Measurements from ENCODE around the gene GFOD1.
"Not testable (repeated sequence)": the region's sequence is repeated elsewhere in the genome, so short reads cannot be mapped to it uniquely, and the experiment has no call there.

GFOD1 gene

DNA sequence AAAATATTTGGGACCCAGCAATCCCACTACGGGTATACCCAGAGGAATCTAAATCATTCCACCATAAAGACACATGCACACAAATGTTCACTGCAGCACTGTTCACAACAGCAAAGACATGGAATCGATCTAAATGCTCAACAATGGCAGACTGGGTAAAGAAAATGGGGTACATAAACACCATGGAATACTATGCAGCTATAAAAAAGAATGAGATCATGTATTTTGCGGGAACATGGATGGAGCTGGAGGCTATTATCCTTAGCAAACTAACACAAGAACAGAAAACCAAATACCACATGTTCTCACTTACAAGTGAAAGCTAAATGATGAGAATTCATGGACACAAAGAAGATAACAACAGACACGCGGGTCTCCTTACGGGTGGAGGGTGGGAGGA lies 43.4 kb downstream of the GFOD1 start:
- H3K4me3 ChIP-seq (ENCODE audit: low read length); H3K79me1 ChIP-seq (ENCODE audit: low read length); H4K8ac ChIP-seq (ENCODE audit: low read depth, low read length); H2BK5ac ChIP-seq (ENCODE audit: low read length); H3K36me3 ChIP-seq (ENCODE audit: control insufficient read depth, insufficient read depth, low read length); DNase-seq; H3K18ac ChIP-seq (ENCODE audit: low read length); H3K9ac ChIP-seq (ENCODE audit: low read length); H3K4me2 ChIP-seq (ENCODE audit: low read length); H2BK15ac ChIP-seq (replicated peaks; ENCODE audit: low read depth); H3K79me2 ChIP-seq (ENCODE audit: control insufficient read depth, insufficient read depth, low read length); H4K5ac ChIP-seq (ENCODE audit: low read length); H3K27me3 ChIP-seq (ENCODE audit: insufficient read depth, low read length, poor library complexity); H3K56ac ChIP-seq (ENCODE audit: low read length); H3K4ac ChIP-seq (ENCODE audit: low read depth, low read length); H3K23ac ChIP-seq (ENCODE audit: low read length); H3K27ac ChIP-seq (ENCODE audit: low read depth, low read length); H2BK120ac ChIP-seq (ENCODE audit: low read depth, low read length); H3K4me1 ChIP-seq (ENCODE audit: control insufficient read depth, low read depth, low read length); H2AK5ac ChIP-seq (ENCODE audit: low read length): not testable (repeated sequence)
- WGBS (ENCODE audit: extremely low coverage, insufficient coverage, low lambda C conversion rate) = no CpG with 5 or more reads among the region's 6 CpGs

DNA sequence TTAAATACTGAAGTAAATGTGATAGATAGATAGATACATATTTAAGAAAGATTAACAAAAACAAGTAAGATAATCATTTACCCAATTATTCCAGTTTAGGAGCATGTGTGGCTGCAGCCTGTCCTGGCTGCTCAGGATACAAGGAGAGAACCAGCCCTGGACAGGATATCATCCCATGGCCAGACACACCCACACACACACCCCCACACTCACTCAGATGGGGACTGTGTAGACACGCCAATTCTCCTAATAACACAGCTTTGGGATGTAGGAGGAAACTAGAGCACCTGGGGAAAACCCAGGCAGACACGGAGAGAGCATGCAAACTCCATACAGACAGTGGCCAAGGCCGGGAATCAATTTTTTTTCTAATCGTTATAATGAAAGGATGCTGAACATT lies 45.6 kb downstream of the GFOD1 start:
- Histone ChIP-seq H3K79me1 (ENCODE audit: low read length) (no peaks in the 10 kb centered on the region), H2BK15ac (replicated peaks; ENCODE audit: low read depth) (no peak overlapping the region), H2BK5ac (ENCODE audit: low read length) (no peak overlapping the region), H2BK120ac (ENCODE audit: low read depth, low read length) (no peak overlapping the region), H3K4me1 (ENCODE audit: control insufficient read depth, low read depth, low read length) (no peaks in the 10 kb centered on the region), H3K9ac (ENCODE audit: low read length) (no peak overlapping the region), H4K5ac (ENCODE audit: low read length) (no peak overlapping the region), H3K36me3 (ENCODE audit: control insufficient read depth, insufficient read depth, low read length) (no peaks in the 10 kb centered on the region), H2AK5ac (ENCODE audit: low read length) (no peak overlapping the region), H3K79me2 (ENCODE audit: control insufficient read depth, insufficient read depth, low read length) (no peaks in the 10 kb centered on the region), H3K27me3 (ENCODE audit: insufficient read depth, low read length, poor library complexity) (no peaks in the 10 kb centered on the region), H3K27ac (ENCODE audit: low read depth, low read length) (no peak overlapping the region), H3K56ac (ENCODE audit: low read length) (no peak overlapping the region), H3K23ac (ENCODE audit: low read length) (no peak overlapping the region), H3K18ac (ENCODE audit: low read length) (no peak overlapping the region), H3K4me2 (ENCODE audit: low read length) (no peak overlapping the region), H3K4me3 (ENCODE audit: low read length) (no peak overlapping the region), H4K8ac (ENCODE audit: low read depth, low read length) (no peak overlapping the region), H3K4ac (ENCODE audit: low read depth, low read length) (no peak overlapping the region)
- WGBS (ENCODE audit: extremely low coverage, insufficient coverage, low lambda C conversion rate) = no CpG with 5 or more reads among the region's 4 CpGs
- DNase-seq = no peak

GRCh38 chr6:13439644-13440043 lies 47.8 kb downstream of the GFOD1 start:
- Histone ChIP-seq H3K9ac (ENCODE audit: low read length) (no peak overlapping the region), H3K36me3 (ENCODE audit: control insufficient read depth, insufficient read depth, low read length) (no peaks in the 10 kb centered on the region), H3K79me1 (ENCODE audit: low read length) (no peaks in the 10 kb centered on the region), H3K4me2 (ENCODE audit: low read length) (no peak overlapping the region), H3K27ac (ENCODE audit: low read depth, low read length) (no peak overlapping the region), H3K4ac (ENCODE audit: low read depth, low read length) (no peak overlapping the region), H2BK120ac (ENCODE audit: low read depth, low read length) (no peak overlapping the region), H3K27me3 (ENCODE audit: insufficient read depth, low read length, poor library complexity) (no peaks in the 10 kb centered on the region), H3K79me2 (ENCODE audit: control insufficient read depth, insufficient read depth, low read length) (no peaks in the 10 kb centered on the region), H2AK5ac (ENCODE audit: low read length) (no peak overlapping the region), H2BK15ac (replicated peaks; ENCODE audit: low read depth) (no peak overlapping the region), H2BK5ac (ENCODE audit: low read length) (no peak overlapping the region), H3K4me1 (ENCODE audit: control insufficient read depth, low read depth, low read length) (no peaks in the 10 kb centered on the region), H3K23ac (ENCODE audit: low read length) (no peak overlapping the region), H3K56ac (ENCODE audit: low read length) (no peak overlapping the region), H4K5ac (ENCODE audit: low read length) (no peak overlapping the region), H4K8ac (ENCODE audit: low read depth, low read length) (no peak overlapping the region), H3K18ac (ENCODE audit: low read length) (no peak overlapping the region), H3K4me3 (ENCODE audit: low read length) (no peak overlapping the region)
- no CpG with 5 or more reads among the region's 1 CpG for WGBS (ENCODE audit: extremely low coverage, insufficient coverage, low lambda C conversion rate)
- DNase-seq = no peak

DNA sequence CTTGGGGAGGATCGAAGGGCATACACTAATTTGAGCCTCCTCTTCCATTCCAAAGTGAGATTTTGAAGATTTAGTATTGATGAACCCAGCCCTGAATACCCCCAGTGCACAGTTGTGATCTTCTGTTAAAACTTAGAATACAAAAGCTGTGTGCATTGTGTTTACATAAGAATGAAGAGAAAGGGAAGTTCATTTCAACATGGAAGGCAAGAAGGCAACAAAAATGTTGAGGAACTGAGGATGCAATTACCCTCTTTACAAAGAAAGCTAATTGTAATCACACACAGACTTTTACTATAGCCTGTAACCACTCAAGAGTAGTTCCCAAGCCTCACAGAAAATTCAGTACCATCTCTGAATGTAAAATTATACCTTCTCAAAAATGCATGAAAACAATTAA lies 49.3 kb downstream of the GFOD1 start:
- Histone ChIP-seq H3K18ac (ENCODE audit: low read length) (no peak overlapping the region), H3K79me2 (ENCODE audit: control insufficient read depth, insufficient read depth, low read length) (no peaks in the 10 kb centered on the region), H3K4ac (ENCODE audit: low read depth, low read length) (no peak overlapping the region), H3K4me3 (ENCODE audit: low read length) (no peak overlapping the region), H3K79me1 (ENCODE audit: low read length) (no peaks in the 10 kb centered on the region), H4K5ac (ENCODE audit: low read length) (no peak overlapping the region), H4K8ac (ENCODE audit: low read depth, low read length) (no peak overlapping the region), H3K9ac (ENCODE audit: low read length) (no peak overlapping the region), H3K23ac (ENCODE audit: low read length) (no peak overlapping the region), H3K36me3 (ENCODE audit: control insufficient read depth, insufficient read depth, low read length) (no peaks in the 10 kb centered on the region), H3K4me1 (ENCODE audit: control insufficient read depth, low read depth, low read length) (no peaks in the 10 kb centered on the region), H3K27ac (ENCODE audit: low read depth, low read length) (no peak overlapping the region), H2BK15ac (replicated peaks; ENCODE audit: low read depth) (no peak overlapping the region), H2BK5ac (ENCODE audit: low read length) (no peak overlapping the region), H3K56ac (ENCODE audit: low read length) (no peak overlapping the region), H3K4me2 (ENCODE audit: low read length) (no peak overlapping the region), H3K27me3 (ENCODE audit: insufficient read depth, low read length, poor library complexity) (no peaks in the 10 kb centered on the region), H2AK5ac (ENCODE audit: low read length) (no peak overlapping the region), H2BK120ac (ENCODE audit: low read depth, low read length) (no peak overlapping the region)
- no peak for DNase-seq
- WGBS (ENCODE audit: extremely low coverage, insufficient coverage, low lambda C conversion rate) = no CpG with 5 or more reads among the region's 1 CpG

DNA sequence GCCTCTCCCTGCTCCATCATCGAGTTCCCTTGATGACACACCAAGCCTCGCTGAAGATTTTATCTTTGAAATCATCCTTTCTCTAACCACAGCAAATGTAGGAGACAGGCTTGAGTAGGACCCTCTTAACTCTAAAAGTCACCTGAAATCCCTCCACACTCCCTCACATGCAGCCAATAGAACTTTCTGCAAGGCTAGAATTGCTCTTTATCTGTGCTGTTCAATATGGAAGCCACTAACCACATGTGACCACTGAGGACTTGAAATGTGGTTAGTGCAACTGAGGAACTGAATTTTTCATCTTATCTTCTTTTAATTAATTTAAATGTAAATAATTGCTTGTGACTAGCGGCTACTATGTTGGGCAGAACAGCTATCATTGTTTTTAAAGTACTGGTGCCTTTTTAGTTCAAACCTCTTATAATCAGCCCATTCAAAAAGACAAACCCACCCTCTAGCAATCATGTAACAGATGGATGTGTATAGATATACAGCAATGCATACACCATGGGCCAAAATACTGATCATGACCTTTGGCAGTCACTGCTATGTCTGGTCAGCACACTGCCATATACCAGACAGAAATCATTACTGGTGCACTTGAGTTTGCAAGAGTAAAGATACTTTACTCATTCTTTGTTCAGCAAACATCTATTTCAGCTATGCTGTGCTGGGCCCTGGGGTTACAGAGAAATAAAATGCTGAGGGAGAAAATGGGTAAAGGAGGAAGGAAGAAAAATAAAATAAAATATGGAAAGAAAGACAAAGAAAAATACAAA lies 50.0 kb downstream of the GFOD1 start:
- Histone ChIP-seq H3K18ac (ENCODE audit: low read length) (no peak overlapping the region), H3K4ac (ENCODE audit: low read depth, low read length) (no peak overlapping the region), H3K79me1 (ENCODE audit: low read length) (no peaks in the 10 kb centered on the region), H4K5ac (ENCODE audit: low read length) (no peak overlapping the region), H2BK120ac (ENCODE audit: low read depth, low read length) (no peak overlapping the region), H3K27ac (ENCODE audit: low read depth, low read length) (no peak overlapping the region), H3K23ac (ENCODE audit: low read length) (no peak overlapping the region), H2BK15ac (replicated peaks; ENCODE audit: low read depth) (no peak overlapping the region), H3K4me1 (ENCODE audit: control insufficient read depth, low read depth, low read length) (peaks cover 2% of the 10 kb centered on the region), H2AK5ac (ENCODE audit: low read length) (no peak overlapping the region), H3K36me3 (ENCODE audit: control insufficient read depth, insufficient read depth, low read length) (no peaks in the 10 kb centered on the region), H3K79me2 (ENCODE audit: control insufficient read depth, insufficient read depth, low read length) (no peaks in the 10 kb centered on the region), H3K27me3 (ENCODE audit: insufficient read depth, low read length, poor library complexity) (no peaks in the 10 kb centered on the region), H4K8ac (ENCODE audit: low read depth, low read length) (no peak overlapping the region), H3K4me2 (ENCODE audit: low read length) (no peak overlapping the region), H3K4me3 (ENCODE audit: low read length) (no peak overlapping the region), H3K9ac (ENCODE audit: low read length) (no peak overlapping the region), H2BK5ac (ENCODE audit: low read length) (no peak overlapping the region), H3K56ac (ENCODE audit: low read length) (no peak overlapping the region)
- DNase-seq = no peak
- WGBS (ENCODE audit: extremely low coverage, insufficient coverage, low lambda C conversion rate) = no CpG with 5 or more reads among the region's 3 CpGs

All from mesendoderm (in vitro differentiated cells).